Hepatocyte (in vitro differentiated cells): ENCODE results near the gene PDXDC1.
"Not testable (repeated sequence)": the region's sequence is repeated elsewhere in the genome, so short reads cannot be mapped to it uniquely, and the experiment has no call there.

Source experiments
- EZH2 ChIP-seq: fragments of 200-600 bp; sonication (generic); IDR thresholded peaks from 2 replicates; pipeline ENCODE4 v1.6.1; 2016; ENCODE audit warnings: antibody characterized with exemption, mild to moderate bottlenecking, borderline replicate concordance
- EZH2phosphoT487 ChIP-seq: fragments of 200-600 bp; sonication (generic); IDR thresholded peaks from one replicate; pipeline ENCODE4 v1.6.1; 2018; ENCODE audit warnings: antibody characterized with exemption, mild to moderate bottlenecking, low read depth, moderate library complexity; ENCODE audit not compliant: unreplicated experiment, severe bottlenecking
- TF ChIP-seq, protein P1 (sequence below): fragments of 200-600 bp; sonication (generic); IDR thresholded peaks from 2 replicates; pipeline ENCODE4 v1.5.1; 2016; ENCODE audit warnings: antibody characterized with exemption, mild to moderate bottlenecking; ENCODE audit not compliant: poor library complexity

DNA sequence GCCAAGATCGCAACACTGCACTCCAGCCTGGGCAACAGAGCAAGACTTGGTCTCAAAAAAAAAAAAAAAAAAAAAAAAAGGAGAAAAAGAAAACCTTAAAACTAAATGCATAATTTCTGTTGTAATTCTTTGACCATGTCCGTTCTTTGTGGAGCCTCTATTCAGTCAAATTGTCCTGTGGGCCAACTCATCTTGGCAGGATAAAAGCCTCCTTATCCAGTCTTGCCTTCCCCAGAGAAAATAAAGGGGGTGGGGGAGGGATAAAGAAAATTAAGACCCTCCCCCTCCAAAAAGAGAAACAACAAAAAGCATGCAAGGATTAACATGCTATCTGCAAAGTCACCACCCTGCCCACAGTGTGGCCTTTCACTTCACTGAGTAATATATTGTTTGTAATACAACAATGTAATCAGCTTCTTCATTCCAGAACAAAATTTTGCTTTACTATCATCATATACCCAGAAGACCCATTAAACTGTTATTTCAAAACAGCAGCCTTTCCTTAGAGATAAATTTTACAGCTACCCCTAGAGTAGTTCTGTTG lies 124.6 kb downstream of the PDXDC1 start:
- not testable (repeated sequence) for TF ChIP-seq EZH2, EZH2phosphoT487
- TF ChIP-seq, protein P1, sequence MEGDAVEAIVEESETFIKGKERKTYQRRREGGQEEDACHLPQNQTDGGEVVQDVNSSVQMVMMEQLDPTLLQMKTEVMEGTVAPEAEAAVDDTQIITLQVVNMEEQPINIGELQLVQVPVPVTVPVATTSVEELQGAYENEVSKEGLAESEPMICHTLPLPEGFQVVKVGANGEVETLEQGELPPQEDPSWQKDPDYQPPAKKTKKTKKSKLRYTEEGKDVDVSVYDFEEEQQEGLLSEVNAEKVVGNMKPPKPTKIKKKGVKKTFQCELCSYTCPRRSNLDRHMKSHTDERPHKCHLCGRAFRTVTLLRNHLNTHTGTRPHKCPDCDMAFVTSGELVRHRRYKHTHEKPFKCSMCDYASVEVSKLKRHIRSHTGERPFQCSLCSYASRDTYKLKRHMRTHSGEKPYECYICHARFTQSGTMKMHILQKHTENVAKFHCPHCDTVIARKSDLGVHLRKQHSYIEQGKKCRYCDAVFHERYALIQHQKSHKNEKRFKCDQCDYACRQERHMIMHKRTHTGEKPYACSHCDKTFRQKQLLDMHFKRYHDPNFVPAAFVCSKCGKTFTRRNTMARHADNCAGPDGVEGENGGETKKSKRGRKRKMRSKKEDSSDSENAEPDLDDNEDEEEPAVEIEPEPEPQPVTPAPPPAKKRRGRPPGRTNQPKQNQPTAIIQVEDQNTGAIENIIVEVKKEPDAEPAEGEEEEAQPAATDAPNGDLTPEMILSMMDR = not testable (repeated sequence)
